ENCODE data around the gene ROCK2. TPM values are rescaled to one million over a fixed set of nuclear protein-coding genes. Genes with fewer than 3 reads are reported as not detected.

ROCK2 gene
- total RNA-seq, 1 donor from 2014 or later = 41.7 TPM

DNA sequence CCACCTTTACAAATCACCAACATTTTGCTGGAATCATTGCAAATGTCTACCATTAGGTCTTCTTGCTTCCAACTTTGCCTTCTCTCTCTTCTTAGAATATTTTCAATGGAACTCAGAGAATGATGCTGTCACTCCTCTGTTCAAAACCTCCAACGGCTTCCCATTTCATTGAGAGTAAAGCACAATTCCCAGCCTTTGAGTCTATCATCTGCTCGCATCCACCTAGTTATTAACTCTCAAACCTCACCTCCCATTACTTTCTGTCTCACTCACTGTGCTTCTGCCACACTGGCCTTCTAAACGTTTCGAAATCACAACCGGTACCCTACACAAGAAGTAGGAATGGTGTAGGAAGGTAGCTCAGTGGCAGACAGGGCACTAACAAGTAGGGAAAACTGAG lies 40.0 kb downstream of the ROCK2 start:
- Mint-ChIP-seq H3K27ac (no peak overlapping the region), H3K4me3 (no peak overlapping the region), H3K4me1 (ENCODE audit: unreplicated experiment) (peaks cover 6% of the 10 kb centered on the region), H3K36me3 (no peaks in the 10 kb centered on the region), H3K9me3 (no peaks in the 10 kb centered on the region), H3K27me3 (no peaks in the 10 kb centered on the region)
- TF ChIP-seq, protein P1, sequence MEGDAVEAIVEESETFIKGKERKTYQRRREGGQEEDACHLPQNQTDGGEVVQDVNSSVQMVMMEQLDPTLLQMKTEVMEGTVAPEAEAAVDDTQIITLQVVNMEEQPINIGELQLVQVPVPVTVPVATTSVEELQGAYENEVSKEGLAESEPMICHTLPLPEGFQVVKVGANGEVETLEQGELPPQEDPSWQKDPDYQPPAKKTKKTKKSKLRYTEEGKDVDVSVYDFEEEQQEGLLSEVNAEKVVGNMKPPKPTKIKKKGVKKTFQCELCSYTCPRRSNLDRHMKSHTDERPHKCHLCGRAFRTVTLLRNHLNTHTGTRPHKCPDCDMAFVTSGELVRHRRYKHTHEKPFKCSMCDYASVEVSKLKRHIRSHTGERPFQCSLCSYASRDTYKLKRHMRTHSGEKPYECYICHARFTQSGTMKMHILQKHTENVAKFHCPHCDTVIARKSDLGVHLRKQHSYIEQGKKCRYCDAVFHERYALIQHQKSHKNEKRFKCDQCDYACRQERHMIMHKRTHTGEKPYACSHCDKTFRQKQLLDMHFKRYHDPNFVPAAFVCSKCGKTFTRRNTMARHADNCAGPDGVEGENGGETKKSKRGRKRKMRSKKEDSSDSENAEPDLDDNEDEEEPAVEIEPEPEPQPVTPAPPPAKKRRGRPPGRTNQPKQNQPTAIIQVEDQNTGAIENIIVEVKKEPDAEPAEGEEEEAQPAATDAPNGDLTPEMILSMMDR (conservative IDR thresholded peaks at IDR 0.05) = no peak
- no peak for DNase-seq (ENCODE audit: extremely low spot score, unreplicated experiment)

DNA sequence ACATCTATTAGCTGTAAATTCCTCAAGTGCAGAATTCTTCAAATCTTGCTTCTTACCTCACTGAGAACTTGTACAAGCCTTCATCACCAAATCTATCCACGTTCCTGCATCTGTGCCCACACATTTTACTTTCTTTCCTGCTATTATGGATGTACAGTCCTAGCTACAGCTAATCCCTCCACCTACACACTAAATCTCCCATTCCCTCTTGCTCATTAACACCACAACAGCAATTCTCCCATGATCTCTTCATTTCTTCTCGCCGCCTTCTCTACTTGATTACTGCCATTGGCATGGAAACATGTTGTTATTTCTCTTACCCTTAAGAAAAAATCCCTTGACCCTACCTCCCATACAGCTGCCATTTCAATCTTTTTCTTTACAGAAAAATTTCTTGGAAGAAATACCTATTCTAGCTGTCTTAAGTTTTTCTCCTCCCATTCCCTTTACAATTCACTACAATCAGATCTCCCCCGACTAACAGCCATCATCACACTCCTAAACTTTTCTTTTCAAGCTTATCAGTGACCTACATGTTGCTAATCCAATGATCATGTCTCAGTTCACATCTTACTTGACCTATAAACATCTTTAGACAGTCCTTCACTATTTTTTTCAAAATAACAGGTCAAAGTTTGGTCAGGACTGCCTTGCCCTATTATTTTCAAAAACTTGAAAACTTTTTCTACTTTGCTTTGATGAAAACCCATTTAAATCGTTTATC lies 41.0 kb downstream of the ROCK2 start:
- H3K4me3 Mint-ChIP-seq = no peak overlapping the region
- H3K27me3 Mint-ChIP-seq = no peaks in the 10 kb centered on the region
- H3K36me3 Mint-ChIP-seq = no peaks in the 10 kb centered on the region
- no peak for DNase-seq (ENCODE audit: extremely low spot score, unreplicated experiment)
- no peaks in the 10 kb centered on the region for H3K9me3 Mint-ChIP-seq
- H3K4me1 Mint-ChIP-seq (ENCODE audit: unreplicated experiment) = peaks cover 6% of the 10 kb centered on the region
- TF ChIP-seq, protein P1 (conservative IDR thresholded peaks at IDR 0.05) = no peak
- no peak overlapping the region for H3K27ac Mint-ChIP-seq

DNA sequence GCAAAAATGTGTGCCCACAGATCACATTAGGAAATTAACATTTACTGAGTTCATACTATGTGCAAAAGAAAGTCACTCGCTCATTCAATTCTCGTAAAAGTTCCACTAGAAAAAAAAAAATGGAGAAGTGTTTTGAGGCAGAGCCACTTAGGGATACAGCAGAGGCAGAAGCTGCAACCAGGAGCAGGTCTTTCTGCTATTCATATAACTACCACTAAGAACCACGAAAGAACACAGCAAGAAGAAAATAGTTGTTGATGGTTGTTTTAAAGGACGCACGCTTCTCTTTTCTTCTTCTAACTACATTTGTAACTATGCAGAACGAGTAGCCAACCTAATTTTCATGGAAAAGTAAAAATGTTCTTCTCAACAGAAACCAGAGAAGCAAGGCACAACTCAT lies 45.0 kb downstream of the ROCK2 start:
- DNase-seq (ENCODE audit: extremely low spot score, unreplicated experiment) = no peak
- TF ChIP-seq, protein P1 (conservative IDR thresholded peaks at IDR 0.05) = no peak
- Mint-ChIP-seq H3K27ac (no peak overlapping the region), H3K27me3 (no peaks in the 10 kb centered on the region), H3K4me3 (no peak overlapping the region), H3K4me1 (ENCODE audit: unreplicated experiment) (peaks cover 3% of the 10 kb centered on the region), H3K36me3 (no peaks in the 10 kb centered on the region), H3K9me3 (no peaks in the 10 kb centered on the region)

DNA sequence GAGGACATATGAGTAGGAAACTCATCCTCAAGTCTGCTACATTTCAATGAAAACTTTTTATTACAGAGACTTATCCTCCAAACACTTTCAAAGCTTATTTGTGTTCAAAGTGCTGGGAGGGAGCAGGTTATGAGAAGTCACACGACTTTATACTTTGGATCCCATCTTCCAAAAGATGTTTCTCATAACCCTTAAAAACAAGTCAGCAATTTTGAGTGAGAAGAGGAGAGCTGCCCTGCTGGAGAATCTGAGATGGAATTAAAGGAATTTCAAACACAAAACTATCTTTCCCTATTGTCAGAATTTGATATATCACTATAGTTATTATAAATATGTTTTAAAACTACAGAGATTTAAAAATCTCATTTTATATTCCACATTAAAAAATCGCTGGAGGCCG lies 45.8 kb downstream of the ROCK2 start:
- H3K27ac Mint-ChIP-seq = no peak overlapping the region

DNA sequence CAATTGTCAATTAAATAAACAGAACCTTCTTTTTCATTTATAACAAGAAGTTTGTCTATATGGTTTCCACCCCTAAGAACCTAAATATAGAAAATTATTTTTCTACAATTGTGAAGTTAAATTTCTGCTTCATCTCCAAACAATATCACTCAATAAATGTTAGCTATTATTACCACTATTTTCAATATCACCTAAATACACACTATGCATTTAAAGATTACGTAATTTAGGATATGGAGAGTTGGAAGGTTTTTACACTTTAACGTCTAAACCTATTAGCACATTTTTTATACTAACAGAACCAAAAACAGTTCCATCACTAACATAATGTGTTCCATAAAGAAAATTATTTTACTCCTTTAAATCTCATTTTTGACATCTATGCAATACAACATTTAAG lies 48.0 kb downstream of the ROCK2 start:
- Mint-ChIP-seq H3K27me3 (no peaks in the 10 kb centered on the region), H3K36me3 (peaks cover 8% of the 10 kb centered on the region), H3K27ac (no peak overlapping the region), H3K4me3 (no peak overlapping the region), H3K9me3 (peaks cover 6% of the 10 kb centered on the region), H3K4me1 (ENCODE audit: unreplicated experiment) (peaks cover 10% of the 10 kb centered on the region)
- no peak for DNase-seq (ENCODE audit: extremely low spot score, unreplicated experiment)
- TF ChIP-seq, protein P1 (conservative IDR thresholded peaks at IDR 0.05) = no peak

More for the DNA sequence above, 45.8 kb downstream of the ROCK2 start:
- TF ChIP-seq, protein P1 (conservative IDR thresholded peaks at IDR 0.05) = no peak
- no peak overlapping the region for H3K4me3 Mint-ChIP-seq
- H3K27me3 Mint-ChIP-seq = no peaks in the 10 kb centered on the region
- H3K4me1 Mint-ChIP-seq (ENCODE audit: unreplicated experiment) = peaks cover 3% of the 10 kb centered on the region
- DNase-seq (ENCODE audit: extremely low spot score, unreplicated experiment) = no peak
- no peaks in the 10 kb centered on the region for H3K9me3 Mint-ChIP-seq
- no peaks in the 10 kb centered on the region for H3K36me3 Mint-ChIP-seq

Measured in type B pancreatic cell (in vitro differentiated cells).